A549 (cell line): ENCODE results near the gene FAM53C.

ENCODE experiments used
- CEBPB ChIP-seq, 2 experiments: fragments of >200 bp in 1 of 2; sonication (Bioruptor Twin) in 1 of 2; formaldehyde crosslinking in 1 of 2; IDR thresholded peaks; 2 replicates each; pipeline ENCODE4 v1.6.1; 2012 to 2016
- CTCF ChIP-seq: fragments of >200 bp; sonication (Bioruptor Twin); formaldehyde crosslinking; IDR thresholded peaks from 3 replicates; pipeline ENCODE4 v1.5.1; 2016
- HES2 ChIP-seq: fragments of >200 bp; sonication (Bioruptor Twin); formaldehyde crosslinking; IDR thresholded peaks from 2 replicates; pipeline ENCODE4 v1.6.1; 2016
- MAZ ChIP-seq: fragments of 150-350 bp; IDR thresholded peaks from 2 replicates; pipeline ENCODE4 v1.6.1; 2014; ENCODE audit warnings: antibody characterized with exemption, low read depth, low read length, borderline replicate concordance

- no peak for TF ChIP-seq CTCF
- TF ChIP-seq MAZ, result no peak
- TF ChIP-seq HES2, result no peak
- peak; percentile 21 to 34; a peak in 2 of 4 replicates for TF ChIP-seq CEBPB (IDR thresholded peaks at IDR 0.05)
Measured at GRCh38 chr5:138389332-138389731, 51.3 kb downstream of the FAM53C start.
